CD4-positive, alpha-beta T cell (primary cell): ENCODE data around the gene CDH13. TPM values are rescaled to one million over a fixed set of nuclear protein-coding genes. Genes with fewer than 3 reads are reported as not detected.

Experiments used
- ATAC-seq: fragments of 200-7000 bp; cut with Tn5 transposase; one replicate; pipeline ENCODE4 v1.10.0; 2022; ENCODE audit warnings: mild to moderate bottlenecking; ENCODE audit not compliant: poor library complexity
- CTCF ChIA-PET: fragments of 350-600 bp; sonication (Branson Sonifier 250); formaldehyde crosslinking; loops from one replicate; lab custom pipeline; 2021; ENCODE audit warnings: antibody characterized with exemption, inconsistent platforms; lab: Charles Lee
- POLR2A ChIA-PET: fragments of 350-600 bp; sonication (Branson Sonifier 250); formaldehyde crosslinking; loops from one replicate; lab custom pipeline; 2021; ENCODE audit warnings: antibody characterized with exemption, inconsistent platforms; lab: Charles Lee
- DNase-seq, 14 experiments: peaks; one replicate each; pipeline ENCODE4 v3.0.0-alpha.2; 2013 to 2020; ENCODE audit warnings: mixed read lengths in 2 of 14
- H3K27ac ChIP-seq, 2 donors: one replicate each; pipeline versions ENCODE4 v1.5.1 to v1.7.0; 2013; ENCODE audit warnings: low read length in 2 of 2, low read depth in 1 of 2, mild to moderate bottlenecking in 1 of 2
- H3K27me3 ChIP-seq, 2 experiments: 1 replicate in 1 of 2; 2 replicates in 1 of 2; pipeline versions ENCODE4 v1.6.1 to v1.7.0; 2013; ENCODE audit warnings: low read length in 2 of 2, control low read depth in 1 of 2, mild to moderate bottlenecking in 1 of 2, moderate library complexity in 1 of 2; ENCODE audit not compliant: insufficient read depth in 2 of 2, control insufficient read depth in 1 of 2
- H3K36me3 ChIP-seq: one replicate; pipeline ENCODE4 v1.6.1; 2013; ENCODE audit warnings: low read length, control low read depth; ENCODE audit not compliant: insufficient read depth
- H3K4me1 ChIP-seq: one replicate; pipeline ENCODE4 v1.6.1; 2013; ENCODE audit warnings: low read length, control low read depth; ENCODE audit not compliant: insufficient read depth
- H3K4me3 ChIP-seq: one replicate; pipeline ENCODE4 v1.5.1; 2013; ENCODE audit warnings: mild to moderate bottlenecking, low read length, moderate library complexity
- H3K9me3 ChIP-seq, 2 experiments: 1 replicate in 1 of 2; 2 replicates in 1 of 2; pipeline versions ENCODE4 v1.6.1 to v1.7.0; 2013; ENCODE audit warnings: low read length in 2 of 2, mild to moderate bottlenecking in 2 of 2, control low read depth in 1 of 2, moderate library complexity in 1 of 2; ENCODE audit not compliant: control insufficient read depth in 1 of 2, insufficient read depth in 1 of 2
- H3K27ac Mint-ChIP-seq: one replicate; pipeline ENCODE4 v1.8.0; 2020; ENCODE audit warnings: mixed read lengths
- H3K27me3 Mint-ChIP-seq: one replicate; pipeline ENCODE4 v1.8.0; 2021; ENCODE audit warnings: mixed read lengths
- H3K36me3 Mint-ChIP-seq: one replicate; pipeline ENCODE4 v1.8.0; 2021; ENCODE audit warnings: low read depth, mixed read lengths
- H3K4me1 Mint-ChIP-seq: one replicate; pipeline ENCODE4 v1.8.0; 2021; ENCODE audit warnings: low read depth, mixed read lengths
- H3K4me3 Mint-ChIP-seq: one replicate; pipeline ENCODE4 v1.8.0; 2020; ENCODE audit warnings: mild to moderate bottlenecking, mixed read lengths
- H3K9me3 Mint-ChIP-seq: one replicate; pipeline ENCODE4 v1.8.0; 2020; ENCODE audit warnings: mixed read lengths
- intact Hi-C, 2 experiments: fragments of 100-400 bp; cut with DNase I in 1 of 2; cut with micrococcal nuclease in 1 of 2; formaldehyde crosslinking; loops; one replicate each; pipeline versions ENCODE4 v1.15.1 to v1.9.0; 2023 to 2025; cut with DNase I, micrococcal nuclease
- total RNA-seq, 174 experiments: library from RNA in 2 of 174; stranded (reverse) in 2 of 174; gene quantifications; one replicate each; pipeline ENCODE4 v1.2.3 and lab custom pipeline; 2021 to 2026
- TF ChIP-seq, protein P1 (sequence below): fragments of 200-600 bp; IDR thresholded peaks from one replicate; pipeline ENCODE4 v1.8.0; 2022; ENCODE audit warnings: antibody characterized with exemption, mild to moderate bottlenecking

The CDH13 gene
- total RNA-seq, 2 experiments from 2014 or later: not detected

DNA sequence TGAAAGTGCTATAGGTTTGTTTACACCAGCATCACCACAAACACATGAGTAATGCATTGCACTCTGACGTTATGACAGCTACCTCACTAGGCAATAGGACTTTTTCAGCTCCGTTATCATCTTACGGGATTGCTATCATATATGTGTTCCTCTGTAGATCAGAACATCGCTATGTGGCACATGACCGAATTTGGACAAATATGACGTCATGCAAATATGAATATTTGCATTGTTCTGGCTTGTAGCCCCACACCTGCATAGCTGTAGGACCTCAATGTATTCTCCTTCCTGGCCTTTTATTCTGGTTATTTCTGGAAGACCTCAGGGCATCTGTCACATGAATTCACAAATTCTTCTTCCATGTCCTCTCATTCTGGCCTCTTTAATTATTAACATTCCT lies 393.2 kb downstream of the CDH13 start:
- Mint-ChIP-seq H3K27ac (no peak overlapping the region), H3K27me3 (no peaks in the 10 kb centered on the region), H3K4me3 (no peak overlapping the region), H3K36me3 (no peaks in the 10 kb centered on the region), H3K4me1 (no peaks in the 10 kb centered on the region), H3K9me3 (peaks cover 2% of the 10 kb centered on the region)
- H3K4me1 ChIP-seq: no peaks in the 10 kb centered on the region
- no peaks in the 10 kb centered on the region for H3K36me3 ChIP-seq
- no peaks in the 10 kb centered on the region for H3K27me3 ChIP-seq
- intact Hi-C loops: no loop called here
- ATAC-seq (no peak), DNase-seq (no peak)
- ChIA-PET CTCF (no interaction called here), POLR2A (no interaction called here)
- TF ChIP-seq, protein P1, sequence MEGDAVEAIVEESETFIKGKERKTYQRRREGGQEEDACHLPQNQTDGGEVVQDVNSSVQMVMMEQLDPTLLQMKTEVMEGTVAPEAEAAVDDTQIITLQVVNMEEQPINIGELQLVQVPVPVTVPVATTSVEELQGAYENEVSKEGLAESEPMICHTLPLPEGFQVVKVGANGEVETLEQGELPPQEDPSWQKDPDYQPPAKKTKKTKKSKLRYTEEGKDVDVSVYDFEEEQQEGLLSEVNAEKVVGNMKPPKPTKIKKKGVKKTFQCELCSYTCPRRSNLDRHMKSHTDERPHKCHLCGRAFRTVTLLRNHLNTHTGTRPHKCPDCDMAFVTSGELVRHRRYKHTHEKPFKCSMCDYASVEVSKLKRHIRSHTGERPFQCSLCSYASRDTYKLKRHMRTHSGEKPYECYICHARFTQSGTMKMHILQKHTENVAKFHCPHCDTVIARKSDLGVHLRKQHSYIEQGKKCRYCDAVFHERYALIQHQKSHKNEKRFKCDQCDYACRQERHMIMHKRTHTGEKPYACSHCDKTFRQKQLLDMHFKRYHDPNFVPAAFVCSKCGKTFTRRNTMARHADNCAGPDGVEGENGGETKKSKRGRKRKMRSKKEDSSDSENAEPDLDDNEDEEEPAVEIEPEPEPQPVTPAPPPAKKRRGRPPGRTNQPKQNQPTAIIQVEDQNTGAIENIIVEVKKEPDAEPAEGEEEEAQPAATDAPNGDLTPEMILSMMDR: no peak
- no peak overlapping the region for H3K4me3 ChIP-seq
- peaks cover 3 to 6% of the 10 kb centered on the region in 2 experiments for H3K9me3 ChIP-seq
- H3K27ac ChIP-seq: no peak overlapping the region

GRCh38 chr16:83021045-83021444 lies 394.3 kb downstream of the CDH13 start:
- Histone ChIP-seq H3K27me3 (no peaks in the 10 kb centered on the region), H3K9me3 (peaks cover 3 to 6% of the 10 kb centered on the region in 2 experiments), H3K4me1 (no peaks in the 10 kb centered on the region), H3K36me3 (no peaks in the 10 kb centered on the region), H3K27ac (no peak overlapping the region), H3K4me3 (no peak overlapping the region)
- Mint-ChIP-seq H3K4me3 (no peak overlapping the region), H3K27ac (no peak overlapping the region), H3K4me1 (no peaks in the 10 kb centered on the region), H3K27me3 (no peaks in the 10 kb centered on the region), H3K36me3 (no peaks in the 10 kb centered on the region), H3K9me3 (peaks cover 2% of the 10 kb centered on the region)
- ChIA-PET CTCF (no interaction called here), POLR2A (no interaction called here)
- intact Hi-C loops: no loop called here
- ATAC-seq: no peak
- no peak for DNase-seq
- TF ChIP-seq, protein P1: no peak

- TF ChIP-seq, protein P1: no peak
- H3K9me3 Mint-ChIP-seq: peaks cover 2% of the 10 kb centered on the region
- Histone ChIP-seq H3K4me3 (no peak overlapping the region), H3K27ac (no peak overlapping the region), H3K9me3 (peaks cover 3 to 6% of the 10 kb centered on the region in 2 experiments), H3K27me3 (no peaks in the 10 kb centered on the region), H3K36me3 (no peaks in the 10 kb centered on the region), H3K4me1 (no peaks in the 10 kb centered on the region)
- H3K36me3 Mint-ChIP-seq: no peaks in the 10 kb centered on the region
- intact Hi-C loops: no loop called here
- ATAC-seq (no peak), DNase-seq (no peak)
- ChIA-PET CTCF (no interaction called here), POLR2A (no interaction called here)
- H3K27me3 Mint-ChIP-seq: no peaks in the 10 kb centered on the region
- H3K27ac Mint-ChIP-seq: no peak overlapping the region
- H3K4me1 Mint-ChIP-seq: no peaks in the 10 kb centered on the region
- H3K4me3 Mint-ChIP-seq: no peak overlapping the region
Measured at GRCh38 chr16:83021746-83022145, 395.0 kb downstream of the CDH13 start.
